Brain pericyte (primary cell): Measurements from ENCODE around the gene IWS1.
"Not testable (repeated sequence)": the region's sequence is repeated elsewhere in the genome, so short reads cannot be mapped to it uniquely, and the experiment has no call there.

ENCODE experiments used
- DNase-seq: peaks from one replicate; pipeline ENCODE4 v3.0.0-alpha.2; 2012; ENCODE audit warnings: low read depth, low spot score

IWS1 gene

DNA sequence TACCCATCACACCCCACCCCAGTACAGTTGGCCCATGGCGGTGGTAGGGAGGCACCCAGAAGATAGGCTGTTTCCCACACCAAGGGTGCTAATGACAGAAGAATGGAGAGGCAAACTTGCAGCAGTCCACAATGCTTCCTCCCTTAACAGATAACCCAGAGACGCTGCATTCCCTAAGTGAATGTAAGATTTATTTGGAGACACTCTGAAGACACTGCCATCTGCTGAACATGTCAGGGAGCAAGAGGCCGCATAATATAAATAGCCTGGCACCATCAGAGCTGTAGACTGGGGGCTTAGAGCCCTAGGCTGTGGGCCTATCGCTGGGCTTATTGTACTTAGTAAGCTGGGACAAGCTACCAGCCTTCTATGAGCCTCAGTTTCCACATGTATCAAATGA, 2.2 kb upstream of the IWS1 start:
- DNase-seq, result no peak

DNA sequence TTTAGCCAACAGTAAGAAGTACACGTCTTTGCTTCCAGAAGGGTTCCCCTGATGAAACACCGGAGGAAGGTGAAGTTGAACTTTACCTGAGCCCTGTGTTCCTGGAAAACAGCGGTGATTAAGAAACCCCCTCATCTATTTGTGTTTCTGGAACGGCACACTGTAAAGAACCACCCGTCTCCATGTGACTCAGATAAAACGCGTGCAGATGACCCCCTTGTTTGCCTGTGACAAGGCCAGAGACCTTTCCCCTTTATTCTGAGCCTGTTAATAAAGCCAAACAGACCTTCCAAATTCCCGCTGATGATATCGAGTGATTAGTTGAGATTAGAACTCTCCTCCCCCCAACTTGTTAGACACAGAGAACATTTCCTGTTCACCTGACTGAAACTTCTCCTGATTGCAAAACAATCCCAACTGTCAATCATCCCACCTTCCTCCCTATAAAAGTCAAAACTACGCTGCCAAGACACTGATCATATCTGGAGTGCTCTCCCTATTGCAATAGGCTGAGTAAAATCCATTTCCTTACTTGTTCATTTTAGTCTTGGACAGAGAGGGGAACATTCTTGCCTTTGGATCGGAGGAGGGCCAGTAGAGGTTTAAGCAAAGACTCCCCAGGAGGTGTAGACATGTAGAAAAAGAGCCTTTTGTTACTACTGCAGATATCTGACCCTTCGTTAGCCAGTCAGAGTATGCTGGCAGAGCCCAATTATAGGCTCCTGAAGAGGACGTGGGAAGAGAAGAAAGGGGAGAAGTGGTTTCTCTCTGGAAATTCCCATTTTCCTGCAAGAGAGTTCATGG, 914 bp upstream of the IWS1 start:
- DNase-seq, result peak; percentile 18

DNA sequence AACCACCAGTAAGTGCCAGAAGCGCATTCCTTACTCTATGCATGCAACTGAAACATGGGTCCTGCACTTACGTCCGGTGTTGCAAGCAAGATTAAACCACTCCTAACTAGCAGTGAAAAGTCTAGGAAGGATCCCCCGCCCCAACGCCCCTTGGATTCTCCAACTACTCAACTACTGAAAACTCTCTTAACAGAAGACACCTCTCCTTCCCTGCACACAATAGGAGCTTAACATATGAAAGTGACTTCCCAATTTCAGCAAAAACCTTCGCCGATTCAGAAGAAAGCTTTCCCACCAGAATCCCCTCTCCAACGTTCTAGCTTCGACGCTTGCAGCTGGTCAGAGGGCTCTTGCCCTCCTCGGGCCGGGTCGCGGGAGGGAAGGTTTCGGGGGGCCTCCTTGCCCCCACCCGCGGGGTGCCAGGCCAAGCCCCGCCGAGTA, 578 bp downstream of the IWS1 start:
- DNase-seq, result peak; percentile 13

DNA sequence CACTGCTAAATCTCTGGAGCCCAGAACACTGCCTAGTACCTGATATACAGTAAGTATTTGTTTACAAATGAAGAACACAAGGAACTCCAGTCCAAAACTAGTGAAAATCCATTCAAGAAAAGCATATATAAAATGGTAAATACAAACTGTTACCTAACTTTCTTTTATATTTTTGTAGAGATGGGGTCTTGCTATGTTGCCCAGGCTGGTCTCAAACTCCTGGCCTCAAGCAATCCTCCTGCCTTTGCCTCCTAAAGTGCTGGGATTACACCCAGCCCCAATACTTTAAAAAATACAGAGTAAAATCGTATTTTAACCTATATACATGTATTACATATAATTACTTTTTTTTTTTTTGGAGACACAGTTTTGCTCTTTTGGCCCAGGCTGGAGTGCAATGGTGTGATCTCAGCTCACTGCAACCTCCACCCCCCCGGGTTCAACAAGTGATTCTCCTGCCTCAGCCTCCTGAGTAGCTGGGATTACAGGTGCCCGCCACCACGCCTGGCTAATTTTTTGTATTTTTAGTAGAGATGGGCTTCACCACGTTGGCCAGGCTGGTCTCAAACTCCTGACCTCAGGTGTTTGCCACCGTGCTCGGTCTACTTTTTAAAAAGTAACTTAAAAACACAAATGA, 2.0 kb downstream of the IWS1 start:
- DNase-seq, result not testable (repeated sequence)

DNA sequence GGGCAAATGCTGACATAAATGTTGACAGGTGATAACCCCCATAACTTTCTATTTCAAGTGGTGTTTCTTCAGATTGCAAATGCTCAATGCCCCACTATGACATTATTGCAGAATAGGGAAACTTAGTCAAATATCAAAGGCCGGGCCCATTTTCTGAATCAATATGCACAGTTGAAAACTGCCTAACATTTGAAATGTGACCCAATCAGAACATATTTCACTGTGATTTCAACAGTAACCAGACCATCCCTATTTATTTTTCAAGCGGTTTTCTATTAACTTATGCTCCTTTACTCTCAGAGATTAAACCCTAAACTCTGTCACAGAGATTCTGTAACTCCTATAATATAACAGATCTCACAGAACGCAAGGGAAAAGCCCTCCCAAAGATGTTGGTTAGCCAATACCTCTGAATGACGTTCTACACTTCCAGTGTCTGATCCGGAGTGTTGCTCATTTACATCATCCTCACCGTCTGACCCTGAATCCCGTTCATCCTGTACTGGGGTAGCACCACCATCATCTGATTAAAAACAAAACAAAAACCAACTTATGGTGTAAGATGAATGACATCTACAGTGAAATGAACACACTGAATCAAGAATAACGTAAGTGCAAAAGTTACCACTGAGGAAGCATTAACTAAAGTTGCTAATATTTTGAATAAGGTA, 2.9 kb downstream of the IWS1 start:
- no peak for DNase-seq

DNA sequence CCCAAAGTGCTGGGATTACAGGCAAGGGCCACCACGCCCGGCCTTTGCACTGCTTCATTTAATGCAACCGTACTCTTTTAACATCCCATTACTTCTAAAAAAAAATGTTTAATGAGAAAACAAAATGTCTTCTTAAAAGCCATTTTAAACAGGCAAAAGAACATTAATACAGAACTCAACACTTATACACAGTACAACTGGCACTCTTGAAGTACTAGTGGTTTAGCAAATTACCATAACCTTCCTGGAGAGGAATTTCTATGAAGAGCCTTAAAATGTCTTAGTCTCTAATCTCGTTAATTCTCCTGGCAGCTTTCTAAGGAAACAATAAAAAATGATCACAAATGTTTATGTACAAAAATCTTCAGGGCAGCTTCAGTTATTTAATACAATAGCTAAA, 5.9 kb downstream of the IWS1 start:
- no peak for DNase-seq

DNA sequence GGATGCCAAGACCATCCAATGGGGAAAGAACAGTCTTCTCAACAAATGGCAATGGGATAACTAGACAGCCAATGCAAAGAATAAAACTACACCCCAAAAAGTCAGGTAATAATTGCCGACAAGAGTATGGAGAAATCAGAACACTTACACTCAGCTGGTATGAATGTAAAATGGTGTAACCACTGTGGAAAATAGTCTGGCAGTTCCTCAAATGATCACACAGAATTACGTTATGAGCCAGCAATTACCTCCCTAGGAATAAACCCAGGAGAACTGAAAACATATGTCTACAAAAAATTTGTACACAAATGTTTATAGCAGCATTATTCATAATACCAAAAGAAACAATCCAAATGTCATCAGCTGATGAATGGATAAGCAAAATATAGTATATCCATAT, 8.8 kb downstream of the IWS1 start:
- no peak for DNase-seq

DNA sequence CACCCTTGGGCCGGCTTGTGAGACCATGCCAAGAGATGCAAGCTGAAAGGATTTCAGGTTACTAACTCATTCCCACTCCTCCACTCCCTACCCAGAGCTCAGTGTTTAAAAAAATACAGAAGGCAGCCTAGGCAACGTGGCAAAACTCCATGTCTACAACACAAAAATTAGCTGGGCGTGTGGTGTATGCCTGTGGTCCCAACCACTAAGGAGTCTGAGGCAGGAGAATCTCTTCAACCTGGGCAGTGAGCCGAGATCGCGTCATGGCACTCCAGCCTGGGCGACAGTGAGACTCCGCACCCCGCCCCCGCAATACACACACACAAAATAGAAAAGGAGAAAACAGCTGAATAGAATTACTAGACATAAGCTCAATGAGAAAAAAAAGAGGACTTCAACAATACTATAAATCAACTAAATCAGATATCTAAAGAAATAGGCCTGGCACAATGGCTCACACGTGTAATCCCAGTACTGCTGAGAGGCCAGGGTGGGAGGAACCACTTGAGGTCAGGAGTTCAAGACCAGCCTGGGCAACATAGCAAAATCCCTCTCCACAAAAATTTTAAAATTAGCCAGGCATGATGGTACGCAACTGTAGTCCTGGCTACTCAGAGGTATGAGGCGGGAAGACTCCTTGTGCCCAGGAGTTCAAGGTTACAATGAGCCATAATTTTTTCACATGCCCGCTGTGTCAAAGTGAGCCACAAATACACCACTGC, 10.1 kb downstream of the IWS1 start:
- DNase-seq, result no peak

DNA sequence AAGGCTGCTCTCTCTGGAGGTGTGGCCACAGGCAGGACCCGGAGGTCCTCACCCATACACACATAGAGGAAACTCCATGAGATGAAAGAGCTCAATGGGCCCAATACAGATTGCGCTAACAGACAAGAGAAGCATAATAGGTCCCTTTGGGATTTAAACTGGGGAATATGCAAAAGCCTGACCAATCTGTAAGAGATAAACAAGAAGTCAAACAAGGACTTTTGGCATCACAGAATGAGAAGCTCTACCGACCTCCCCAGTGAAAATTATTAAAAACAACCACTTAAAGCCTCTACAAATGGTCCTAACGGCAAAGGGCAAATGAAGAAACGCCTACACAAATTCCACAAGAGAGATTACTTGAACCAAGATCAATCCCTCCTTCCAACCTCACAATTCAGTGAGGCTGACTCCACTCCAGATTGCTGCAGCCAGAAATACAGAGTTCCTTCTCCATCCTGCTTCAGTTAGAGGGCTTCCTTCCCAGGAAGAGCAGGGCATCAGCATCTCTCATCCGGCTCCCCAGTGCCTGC, 10.8 kb downstream of the IWS1 start:
- no peak for DNase-seq

DNA sequence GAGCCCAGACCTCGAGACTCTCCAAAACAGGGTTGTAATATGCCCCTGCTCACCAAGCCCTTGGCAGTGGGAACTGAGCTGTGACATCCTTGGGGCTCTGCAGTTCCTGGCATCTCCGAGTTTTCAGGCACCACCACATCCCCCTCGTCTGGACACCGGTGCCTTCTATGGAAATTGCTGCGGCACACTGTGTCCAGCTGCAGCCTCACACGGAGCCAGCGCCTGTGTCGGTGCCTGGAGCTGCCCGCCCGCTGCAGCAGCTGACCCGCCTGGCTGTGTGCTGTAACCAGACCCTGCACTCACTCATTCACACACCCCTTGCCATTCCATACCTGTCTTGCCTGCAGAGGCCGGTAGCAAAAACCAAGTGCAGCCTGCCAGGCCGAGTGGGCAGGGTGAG, 11.8 kb downstream of the IWS1 start:
- no peak for DNase-seq

DNA sequence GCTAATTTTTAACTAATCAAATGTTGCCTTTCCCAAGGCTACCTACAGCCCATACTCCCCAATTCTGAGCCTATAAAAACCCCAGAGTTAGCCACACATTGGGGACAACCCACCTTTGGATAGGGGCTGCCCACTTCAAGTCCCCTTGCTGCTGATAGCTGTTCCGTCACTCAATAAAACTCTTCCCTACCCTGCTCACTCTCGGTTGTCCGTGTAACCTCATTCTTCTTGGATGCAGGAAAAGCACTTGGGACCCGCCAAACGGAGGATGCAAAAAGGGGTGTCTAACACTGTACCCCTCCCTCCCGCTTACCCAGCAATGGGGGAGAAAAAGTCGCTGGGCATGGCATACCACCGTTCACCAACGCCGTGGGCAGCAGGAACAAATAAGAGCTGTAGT, 12.2 kb downstream of the IWS1 start:
- DNase-seq, result no peak

DNA sequence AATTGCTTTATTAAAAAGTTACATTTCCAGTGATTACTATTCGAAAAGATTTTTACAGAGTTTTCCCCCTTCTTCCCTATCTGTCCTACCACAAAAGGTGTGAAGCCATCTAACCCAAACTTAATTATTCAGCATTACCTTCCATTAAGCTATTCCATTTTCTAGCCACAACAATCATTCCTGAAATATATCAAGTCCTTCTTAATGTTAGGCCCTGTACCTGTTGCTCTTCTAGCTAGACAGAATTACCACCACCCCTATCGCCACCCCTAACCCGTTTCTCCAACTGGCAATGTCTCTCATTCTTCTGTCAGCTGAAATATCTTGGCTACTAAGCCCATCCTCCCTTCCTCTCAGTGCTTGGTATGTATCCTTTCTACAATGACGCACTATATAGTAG, 13.9 kb downstream of the IWS1 start:
- DNase-seq, result no peak

DNA sequence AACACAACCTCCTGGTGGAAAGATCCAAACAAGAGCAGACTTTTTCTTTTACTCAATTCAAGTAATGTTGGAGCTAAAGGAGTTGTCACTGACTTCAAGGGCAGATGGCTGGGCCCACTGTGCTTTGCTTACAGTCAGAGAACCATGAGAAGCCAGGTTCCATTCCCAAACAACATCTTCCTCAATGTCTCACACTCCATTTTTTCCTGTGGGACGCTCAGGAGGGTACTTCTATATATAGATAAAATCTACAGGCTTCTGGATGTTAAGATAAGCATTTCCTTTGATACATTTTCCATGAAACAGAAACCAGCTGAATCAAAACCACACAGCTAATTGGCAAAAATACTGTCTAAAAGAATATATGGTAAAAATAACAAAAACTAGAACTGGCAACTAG, 14.4 kb downstream of the IWS1 start:
- DNase-seq, result no peak

DNA sequence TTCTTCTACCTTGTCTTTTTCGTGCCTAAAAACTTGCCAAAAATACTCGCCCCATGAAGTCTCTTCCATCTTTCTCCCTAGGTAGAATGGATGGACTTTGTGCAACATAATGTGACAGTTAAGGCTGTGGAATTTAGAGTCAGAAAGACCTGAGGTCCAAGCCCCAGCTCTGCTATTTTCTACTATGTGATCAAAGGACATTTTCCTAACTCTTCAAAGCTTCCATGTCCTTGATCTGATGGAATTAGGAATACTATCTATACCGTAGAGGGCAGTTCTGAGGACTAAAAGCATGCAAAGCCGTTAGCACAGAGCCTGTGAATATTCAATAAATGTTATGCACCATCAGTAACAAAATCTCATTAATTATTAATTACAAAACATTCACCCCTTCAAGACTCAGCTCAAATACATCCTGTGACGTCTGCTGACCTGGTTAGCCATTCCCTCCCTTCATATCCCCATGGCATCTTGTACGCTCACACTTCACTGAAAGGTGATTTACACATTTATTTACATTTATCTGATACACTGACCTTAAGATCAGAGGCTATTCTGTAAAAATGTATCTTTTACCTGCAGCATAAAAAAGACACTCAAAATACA, 15.1 kb downstream of the IWS1 start:
- DNase-seq, result no peak

DNA sequence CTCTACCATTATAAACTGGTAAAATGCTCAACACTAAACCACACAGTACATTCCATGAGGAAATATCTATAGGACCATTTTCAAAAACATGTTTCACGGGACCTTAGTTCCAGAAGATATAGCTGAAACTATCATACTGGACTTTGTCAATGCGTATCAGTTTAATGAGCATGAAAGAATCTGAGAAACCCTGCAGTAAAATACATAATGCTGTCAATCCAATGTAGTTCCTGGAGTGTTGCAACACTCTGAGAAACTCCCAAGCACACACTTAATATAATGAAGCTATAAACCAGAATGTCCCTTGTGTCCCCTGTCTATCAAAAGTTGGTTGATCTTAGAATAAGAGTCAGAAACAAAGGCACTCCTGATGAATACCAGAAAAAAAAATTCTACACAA, 16.2 kb downstream of the IWS1 start:
- no peak for DNase-seq

DNA sequence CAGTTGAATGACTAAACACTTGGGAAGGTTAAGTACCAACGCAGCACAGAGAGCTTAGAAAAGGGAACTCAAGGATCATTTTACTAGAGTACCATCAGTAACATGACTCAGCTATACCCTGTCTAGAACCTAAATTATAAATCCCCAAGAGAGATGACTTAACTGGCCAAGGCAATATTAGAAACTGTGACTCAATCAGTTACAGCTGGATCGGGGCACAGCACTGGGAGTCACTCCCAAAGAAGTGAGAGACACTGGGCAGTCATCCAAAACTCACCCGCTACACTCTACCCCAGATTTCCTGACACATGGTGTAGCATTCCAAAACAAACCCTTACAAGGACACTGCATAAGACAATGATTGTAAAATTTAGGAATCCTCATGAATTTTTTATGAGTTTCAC, 17.7 kb downstream of the IWS1 start:
- DNase-seq, result peak; percentile 92

DNA sequence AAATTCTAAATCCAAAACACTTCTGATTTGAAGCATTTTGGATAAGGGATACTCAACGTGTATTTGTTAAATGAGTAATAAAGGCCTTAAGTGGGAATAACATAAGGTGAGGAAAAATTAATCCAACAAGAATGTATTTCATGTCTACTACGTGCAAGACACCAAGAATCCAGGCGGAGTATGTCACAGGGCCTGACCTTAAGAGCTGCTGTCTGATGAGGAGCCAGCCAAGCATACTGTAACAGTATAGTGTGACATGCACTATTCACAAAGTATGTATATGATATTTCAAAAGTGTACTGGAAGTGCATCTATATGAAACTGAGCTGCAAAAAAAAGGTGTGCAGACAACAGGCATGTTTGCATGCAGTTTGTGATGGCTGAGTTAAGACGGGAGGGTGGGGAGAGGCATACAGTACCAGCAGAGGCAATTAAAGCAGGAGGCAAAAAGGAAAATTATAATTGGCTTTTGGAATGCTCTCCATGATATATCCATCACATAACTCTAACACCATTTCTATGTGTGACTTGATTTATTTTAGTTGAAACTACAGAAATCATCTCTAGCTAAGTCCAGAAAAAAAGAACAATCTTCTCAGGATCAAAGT, 18.2 kb downstream of the IWS1 start:
- DNase-seq, result peak; percentile 7

DNA sequence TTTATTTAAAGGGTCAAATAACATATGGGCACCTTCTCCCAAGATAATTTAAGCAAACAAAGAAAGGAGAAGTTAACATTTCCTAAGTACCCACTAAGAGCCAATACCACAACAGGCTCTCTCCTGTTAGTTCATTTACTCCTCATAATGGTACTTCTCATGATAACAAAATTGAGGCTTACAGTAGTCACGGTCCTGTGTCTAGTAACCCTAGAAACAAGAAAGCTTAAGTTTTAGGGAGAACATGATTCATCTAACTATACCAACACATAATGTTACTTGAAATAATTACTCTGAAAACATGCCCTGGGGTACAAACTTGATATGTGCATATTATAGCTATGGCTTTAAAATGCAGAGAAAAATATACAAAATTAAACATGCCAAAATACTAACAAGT, 19.8 kb downstream of the IWS1 start:
- no peak for DNase-seq

DNA sequence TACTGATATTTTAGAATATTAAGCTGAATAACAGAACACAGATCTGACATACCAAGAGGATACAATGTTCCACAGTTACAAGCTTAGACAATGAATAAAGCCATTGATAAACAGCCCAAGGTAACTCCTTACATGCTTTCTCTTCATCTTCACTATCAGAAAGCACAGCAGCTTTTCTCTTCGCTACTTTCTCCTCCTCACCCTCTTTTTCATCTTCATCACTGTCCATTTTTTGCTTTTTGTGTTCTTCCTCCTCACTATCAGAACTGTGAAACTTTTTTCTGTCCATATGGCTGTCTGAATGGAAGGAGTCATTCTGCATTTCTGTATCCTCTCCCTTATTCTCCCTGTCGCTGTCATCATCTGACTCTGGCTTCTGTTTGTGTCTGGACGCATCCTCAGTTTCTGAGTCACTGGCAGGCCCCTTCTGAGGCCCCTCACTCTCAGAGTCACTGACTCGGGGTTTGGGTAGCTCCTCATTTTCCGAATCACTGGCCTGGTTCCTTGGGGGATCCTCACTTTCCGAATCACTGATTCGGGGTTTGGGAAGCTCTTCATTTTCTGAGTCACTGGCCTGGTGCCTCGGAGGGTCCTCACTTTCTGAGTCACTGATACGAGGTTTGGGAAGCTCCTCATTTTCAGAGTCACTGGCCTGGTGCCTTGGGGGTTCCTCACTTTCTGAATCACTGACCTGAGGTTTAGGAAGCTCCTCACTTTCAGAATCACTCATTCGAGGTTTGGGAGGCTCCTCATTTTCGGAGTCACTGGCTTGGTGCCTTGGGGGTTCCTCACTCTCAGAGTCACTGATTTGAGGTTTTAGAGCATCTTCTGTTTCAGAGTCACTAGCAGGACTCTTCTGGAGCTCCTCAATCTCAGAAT, 21.5 kb downstream of the IWS1 start:
- DNase-seq, result no peak

DNA sequence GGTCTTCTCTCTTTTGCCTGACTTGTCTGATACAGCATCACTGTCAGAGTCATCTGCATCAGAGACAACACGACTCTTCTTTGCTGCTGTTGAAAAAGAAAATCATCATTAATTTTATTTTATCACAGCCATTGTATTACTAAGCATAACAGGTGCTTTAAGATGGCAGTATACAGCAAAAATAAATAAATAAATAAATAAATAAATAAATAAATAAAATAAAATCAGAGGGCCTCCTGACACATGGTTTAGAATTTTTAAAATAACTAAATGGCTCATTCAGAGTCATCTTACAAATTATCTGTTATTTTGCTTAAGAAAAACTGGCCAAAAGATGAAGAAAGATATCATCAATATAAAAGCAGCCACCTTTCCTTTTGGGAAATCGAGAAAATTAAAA, 22.8 kb downstream of the IWS1 start:
- no peak for DNase-seq
